Glutamatergic neuron (in vitro differentiated cells): Measurements from ENCODE around the gene C1QTNF1. TPM values are rescaled to one million over a fixed set of nuclear protein-coding genes. Genes with fewer than 3 reads are reported as not detected.

ENCODE experiments used
- DNase-seq: peaks from one replicate; pipeline ENCODE4 v3.0.0; 2022
- H3K27ac Mint-ChIP-seq: one replicate; pipeline ENCODE4 v1.8.0; 2020; ENCODE audit warnings: mild to moderate bottlenecking, mixed read lengths, inconsistent platforms; ENCODE audit not compliant: unreplicated experiment
- H3K27me3 Mint-ChIP-seq: one replicate; pipeline ENCODE4 v1.8.0; 2020; ENCODE audit warnings: mild to moderate bottlenecking, moderate library complexity, mixed read lengths, inconsistent platforms; ENCODE audit not compliant: unreplicated experiment
- H3K36me3 Mint-ChIP-seq: one replicate; pipeline ENCODE4 v1.8.0; 2020; ENCODE audit warnings: mild to moderate bottlenecking, mixed read lengths, inconsistent platforms; ENCODE audit not compliant: unreplicated experiment
- H3K4me1 Mint-ChIP-seq: one replicate; pipeline ENCODE4 v1.8.0; 2020; ENCODE audit warnings: mild to moderate bottlenecking, low read depth, mixed read lengths, inconsistent platforms; ENCODE audit not compliant: unreplicated experiment
- H3K4me3 Mint-ChIP-seq: one replicate; pipeline ENCODE4 v1.8.0; 2020; ENCODE audit warnings: mild to moderate bottlenecking, mixed read lengths, inconsistent platforms; ENCODE audit not compliant: unreplicated experiment
- H3K9me3 Mint-ChIP-seq: one replicate; pipeline ENCODE4 v1.8.0; 2020; ENCODE audit warnings: mild to moderate bottlenecking, moderate library complexity, mixed read lengths, inconsistent platforms; ENCODE audit not compliant: unreplicated experiment
- CTCF ChIP-seq: fragments of 200-600 bp; sonication (generic); IDR thresholded peaks from one replicate; pipeline ENCODE4 v1.5.0; 2021; ENCODE audit not compliant: partially characterized antibody, unreplicated experiment
- total RNA-seq: library from RNA; stranded (reverse); fragmentation: NEBNext Ultra II Directional; extraction: Animal tissue kit (Norgen Biotek cat#: 25700); gene quantifications from one replicate; pipeline ENCODE4 v1.2.1, GENCODE V29; 2021; ENCODE audit not compliant: unreplicated experiment

Gene C1QTNF1
- total RNA-seq, 1 donor from 2014 or later: 0.15 TPM

GRCh38 chr17:79086609-79087427 is 62.8 kb downstream of the C1QTNF1 start:
- H3K27me3 Mint-ChIP-seq: peaks cover 13% of the 10 kb centered on the region
- TF ChIP-seq CTCF: no peak
- peaks cover 13% of the 10 kb centered on the region for H3K9me3 Mint-ChIP-seq
- no peaks in the 10 kb centered on the region for H3K36me3 Mint-ChIP-seq
- H3K4me3 Mint-ChIP-seq: no peak overlapping the region
- DNase-seq: no peak
- no peak overlapping the region for H3K27ac Mint-ChIP-seq
- peaks cover 6% of the 10 kb centered on the region for H3K4me1 Mint-ChIP-seq

GRCh38 chr17:79087428-79088143 is 63.6 kb downstream of the C1QTNF1 start:
- H3K27ac Mint-ChIP-seq: no peak overlapping the region
- peaks cover 17% of the 10 kb centered on the region for H3K9me3 Mint-ChIP-seq
- H3K27me3 Mint-ChIP-seq: peaks cover 11% of the 10 kb centered on the region
- no peak overlapping the region for H3K4me3 Mint-ChIP-seq
- peak; percentile 90 for DNase-seq
- no peaks in the 10 kb centered on the region for H3K36me3 Mint-ChIP-seq
- TF ChIP-seq CTCF: peak; percentile 94
- H3K4me1 Mint-ChIP-seq: peaks cover 6% of the 10 kb centered on the region

- no peak overlapping the region for H3K4me3 Mint-ChIP-seq
- H3K4me1 Mint-ChIP-seq: peaks cover 8% of the 10 kb centered on the region
- no peaks in the 10 kb centered on the region for H3K36me3 Mint-ChIP-seq
- peaks cover 19% of the 10 kb centered on the region for H3K9me3 Mint-ChIP-seq
- DNase-seq: no peak
- no peak overlapping the region for H3K27ac Mint-ChIP-seq
- no peak for TF ChIP-seq CTCF
- peaks cover 11% of the 10 kb centered on the region for H3K27me3 Mint-ChIP-seq
Measured at GRCh38 chr17:79088247-79088996, 64.5 kb downstream of the C1QTNF1 start.

- Mint-ChIP-seq H3K4me3 (no peak overlapping the region), H3K27me3 (peaks cover 9% of the 10 kb centered on the region), H3K4me1 (peaks cover 8% of the 10 kb centered on the region), H3K9me3 (peaks cover 19% of the 10 kb centered on the region), H3K27ac (no peak overlapping the region), H3K36me3 (no peaks in the 10 kb centered on the region)
- TF ChIP-seq CTCF: no peak
- no peak for DNase-seq
Measured at GRCh38 chr17:79088997-79089328, 65.0 kb downstream of the C1QTNF1 start.
